ENCODE results near the gene PPP2R5B. TPM values are rescaled to one million over a fixed set of nuclear protein-coding genes. Genes with fewer than 3 reads are reported as not detected.

Gene PPP2R5B
- total and polyA plus RNA-seq, 8 donors, result 6.3 to 24.2 (median 12.1) TPM

DNA sequence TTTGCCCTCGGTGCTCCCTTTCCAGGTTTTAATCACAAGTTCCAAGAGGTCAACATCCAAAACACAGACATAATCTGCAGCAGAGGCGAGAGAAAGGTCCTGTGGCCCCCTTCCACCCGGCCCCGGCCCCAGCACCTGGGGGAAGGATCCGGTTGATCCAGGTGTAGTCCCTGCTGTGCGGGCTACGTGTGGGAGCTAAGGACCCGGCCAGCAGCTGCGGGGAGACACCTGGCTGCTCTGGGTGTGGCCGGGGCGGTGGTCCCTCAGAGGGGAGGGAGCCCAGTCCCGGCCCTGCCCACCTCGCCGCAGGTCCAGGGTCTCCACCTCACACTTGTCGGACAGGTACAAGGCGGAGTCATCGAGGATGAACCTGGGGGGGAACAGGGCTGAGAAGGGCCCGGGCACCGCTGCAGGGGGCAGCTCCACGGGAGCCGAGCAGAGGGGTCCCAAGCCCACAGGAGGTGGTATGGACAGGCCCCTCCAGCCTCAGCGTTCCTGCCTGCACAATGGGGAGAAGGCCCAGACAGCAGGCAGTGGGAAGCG lies 21.1 kb upstream of the PPP2R5B start:
- no peak for FAIRE-seq
- intact Hi-C loops (cut with DNase I), result no loop called here
- WGBS, 2 donors, result 92% methylated on average over 23 of the region's 23 CpGs
- ATAC-seq, result no peak
- Histone ChIP-seq H3K27me3 (no peaks in the 10 kb centered on the region), H3K36me3 (peaks cover 11 to 50% (median 33%) of the 10 kb centered on the region in 3 donors), H3K27ac (no peak overlapping the region), H3K4me1 (no peaks in the 10 kb centered on the region), H3K4me3 (no peak overlapping the region), H3K9me3 (no peaks in the 10 kb centered on the region)
- DNase-seq, result peak in 1 of 6 donors; percentile 58
- TF ChIP-seq, protein P1, sequence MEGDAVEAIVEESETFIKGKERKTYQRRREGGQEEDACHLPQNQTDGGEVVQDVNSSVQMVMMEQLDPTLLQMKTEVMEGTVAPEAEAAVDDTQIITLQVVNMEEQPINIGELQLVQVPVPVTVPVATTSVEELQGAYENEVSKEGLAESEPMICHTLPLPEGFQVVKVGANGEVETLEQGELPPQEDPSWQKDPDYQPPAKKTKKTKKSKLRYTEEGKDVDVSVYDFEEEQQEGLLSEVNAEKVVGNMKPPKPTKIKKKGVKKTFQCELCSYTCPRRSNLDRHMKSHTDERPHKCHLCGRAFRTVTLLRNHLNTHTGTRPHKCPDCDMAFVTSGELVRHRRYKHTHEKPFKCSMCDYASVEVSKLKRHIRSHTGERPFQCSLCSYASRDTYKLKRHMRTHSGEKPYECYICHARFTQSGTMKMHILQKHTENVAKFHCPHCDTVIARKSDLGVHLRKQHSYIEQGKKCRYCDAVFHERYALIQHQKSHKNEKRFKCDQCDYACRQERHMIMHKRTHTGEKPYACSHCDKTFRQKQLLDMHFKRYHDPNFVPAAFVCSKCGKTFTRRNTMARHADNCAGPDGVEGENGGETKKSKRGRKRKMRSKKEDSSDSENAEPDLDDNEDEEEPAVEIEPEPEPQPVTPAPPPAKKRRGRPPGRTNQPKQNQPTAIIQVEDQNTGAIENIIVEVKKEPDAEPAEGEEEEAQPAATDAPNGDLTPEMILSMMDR (IDR thresholded peaks at IDR 0.05), result no peak

DNA sequence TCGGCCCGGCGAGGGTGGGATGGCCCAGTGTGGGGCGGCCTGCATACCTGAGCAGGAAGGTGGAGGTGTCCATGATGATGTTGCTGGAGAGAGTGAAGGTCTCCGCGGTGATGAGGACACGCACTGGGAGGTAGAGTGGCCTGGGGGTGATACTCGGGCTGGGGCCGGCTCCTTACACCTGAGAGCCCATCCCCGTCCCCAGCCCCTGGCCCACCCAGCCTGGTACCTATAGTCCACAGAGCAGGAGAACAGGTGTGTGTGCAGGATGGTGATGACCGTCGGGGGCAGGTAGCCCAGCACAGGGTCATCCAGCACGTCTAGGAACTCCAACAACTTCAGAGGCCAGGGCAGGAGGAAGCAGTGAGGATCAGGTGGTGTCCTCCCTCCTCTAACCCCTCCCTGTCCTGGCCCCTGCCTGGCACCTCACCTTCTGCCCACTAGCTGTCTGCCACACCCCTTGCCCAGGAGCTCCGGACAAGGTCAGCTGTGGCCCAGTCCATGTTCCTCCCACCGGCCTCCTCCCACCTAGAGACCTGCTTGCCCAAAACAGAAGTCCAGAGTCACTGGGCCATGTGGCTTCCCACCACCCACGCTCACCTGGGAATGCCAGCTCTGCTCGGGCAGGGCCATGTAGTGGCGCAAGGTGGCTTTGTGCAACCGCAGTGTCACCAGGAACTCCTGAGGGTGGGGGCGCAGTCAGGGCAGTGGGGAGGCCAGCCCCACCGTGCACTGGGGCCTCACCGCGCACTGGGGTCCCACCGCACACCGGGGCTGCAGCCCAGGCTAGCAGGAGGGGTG lies 18.8 kb upstream of the PPP2R5B start:
- FAIRE-seq, result no peak
- peak in 2 of 6 donors; percentile 28 to 63 for DNase-seq
- H3K36me3 ChIP-seq, result peaks cover 9 to 70% (median 38%) of the 10 kb centered on the region in 3 donors

GRCh38 chr11:64906314-64906635 lies 18.2 kb upstream of the PPP2R5B start:
- ATAC-seq (no peak), FAIRE-seq (no peak), DNase-seq (peak in 1 of 6 donors; percentile 62)
- H3K4me1 ChIP-seq, result no peaks in the 10 kb centered on the region
- H3K9me3 ChIP-seq, result no peaks in the 10 kb centered on the region
- no peaks in the 10 kb centered on the region for H3K27me3 ChIP-seq
- 95 to 100% methylated on average over 9 to 13 of the region's 13 CpGs for WGBS, 2 donors
- peaks cover 9 to 76% (median 42%) of the 10 kb centered on the region in 3 donors for H3K36me3 ChIP-seq
- no peak overlapping the region for H3K4me3 ChIP-seq
- intact Hi-C loops (cut with DNase I), result no loop called here
- no peak overlapping the region for H3K27ac ChIP-seq
- TF ChIP-seq, protein P1 (IDR thresholded peaks at IDR 0.05), result no peak

More for the DNA sequence above, 18.8 kb upstream of the PPP2R5B start:
- ATAC-seq, result no peak
- no peaks in the 10 kb centered on the region for H3K9me3 ChIP-seq
- TF ChIP-seq, protein P1 (IDR thresholded peaks at IDR 0.05), result no peak
- 93 to 95% methylated on average over 25 of the region's 25 CpGs for WGBS, 2 donors
- H3K4me3 ChIP-seq, result no peak overlapping the region
- intact Hi-C loops (cut with DNase I), result no loop called here
- H3K4me1 ChIP-seq, result no peaks in the 10 kb centered on the region
- no peaks in the 10 kb centered on the region for H3K27me3 ChIP-seq
- no peak overlapping the region for H3K27ac ChIP-seq

GRCh38 chr11:64908766-64909165 lies 15.7 kb upstream of the PPP2R5B start:
- WGBS, 2 donors, result 88 to 90% methylated on average over 11 of the region's 11 CpGs
- Histone ChIP-seq H3K27ac (no peak overlapping the region), H3K27me3 (no peaks in the 10 kb centered on the region), H3K4me1 (no peaks in the 10 kb centered on the region), H3K9me3 (no peaks in the 10 kb centered on the region), H3K4me3 (no peak overlapping the region), H3K36me3 (peaks cover 9 to 77% (median 49%) of the 10 kb centered on the region in 3 donors)
- intact Hi-C loops (cut with DNase I), result no loop called here
- ATAC-seq (no peak), DNase-seq (peak in 1 of 6 donors; percentile 49), FAIRE-seq (no peak)
- TF ChIP-seq, protein P1 (IDR thresholded peaks at IDR 0.05), result no peak
